HG03354 (cell line): Measurements from ENCODE around the gene TRMT61A.
A peak's percentile ranks its signal among the peaks of the same experiment; 100 is the strongest.

Source experiments
- ATAC-seq: cut with Tn5 transposase; IDR thresholded peaks from one replicate; pipeline ENCODE4 v1.9.1; 2021; ENCODE audit warnings: mild to moderate bottlenecking; ENCODE audit not compliant: unreplicated experiment, poor library complexity, severe bottlenecking

The TRMT61A gene

DNA sequence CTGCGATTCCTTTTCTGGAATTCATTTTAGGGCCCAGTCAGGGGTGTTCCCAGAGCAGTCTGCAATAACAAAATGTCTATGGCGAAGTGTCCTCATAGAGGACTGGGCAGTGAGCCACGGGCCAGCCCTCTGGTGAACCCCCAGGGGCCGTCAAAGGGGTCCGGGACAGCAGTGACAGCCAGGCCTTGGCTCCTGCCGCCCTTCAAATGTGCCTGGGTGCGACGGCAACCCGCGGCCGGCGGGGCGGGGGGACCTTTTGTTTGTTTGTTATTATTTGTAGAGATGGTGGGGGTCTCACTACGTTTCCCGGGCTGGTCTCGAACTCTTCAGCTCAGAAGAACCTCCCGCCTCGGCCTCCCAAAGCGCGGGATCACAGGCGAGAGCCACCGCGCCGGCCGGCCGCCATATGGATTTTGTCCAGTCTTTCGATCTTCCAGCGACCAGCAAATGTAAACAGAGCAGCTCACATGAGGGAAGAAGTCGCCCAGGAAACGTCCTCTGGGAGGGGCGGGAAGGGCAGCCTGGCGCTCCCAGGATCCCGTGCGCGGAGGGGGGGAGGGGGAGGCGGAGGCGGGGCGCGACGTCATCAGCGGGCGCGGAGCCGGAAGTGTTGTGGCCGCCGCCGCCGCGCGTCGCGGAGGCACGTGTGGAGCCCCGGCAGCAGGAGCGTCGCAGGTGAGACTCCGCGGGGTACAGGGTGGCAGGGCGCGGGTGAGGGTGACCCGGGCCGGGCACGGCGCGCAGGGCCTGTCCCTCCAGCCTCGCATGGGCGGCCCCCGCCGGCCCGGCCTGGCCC, at the start of gene TRMT61A:
Gene TRMT61A (plus strand): TSS at position 610 of the 796 bp plus-strand sequence. CDS start 783 bp downstream, outside the sequence.
- peak; percentile 51 for ATAC-seq

DNA sequence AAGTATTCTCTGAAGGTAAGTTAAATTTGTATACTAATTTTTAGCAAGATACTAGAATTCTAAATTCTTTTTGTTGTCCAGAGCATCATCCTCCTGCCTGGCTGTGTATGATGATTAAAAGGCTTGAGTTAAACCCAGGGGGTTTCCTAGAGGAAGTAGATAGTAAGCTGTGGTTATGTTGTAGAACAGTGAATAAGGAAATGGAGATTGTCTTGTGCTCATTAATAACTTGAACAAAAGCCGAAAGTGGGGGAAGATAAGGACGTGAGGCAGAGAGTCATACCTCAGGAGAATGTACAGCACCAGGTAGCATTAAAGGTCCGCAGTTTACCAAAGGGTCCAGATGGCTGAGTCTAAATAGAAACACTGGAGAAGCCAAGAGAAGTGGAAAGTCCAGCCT, 48.4 kb upstream of the TRMT61A start:
- peak; percentile 69 for ATAC-seq

DNA sequence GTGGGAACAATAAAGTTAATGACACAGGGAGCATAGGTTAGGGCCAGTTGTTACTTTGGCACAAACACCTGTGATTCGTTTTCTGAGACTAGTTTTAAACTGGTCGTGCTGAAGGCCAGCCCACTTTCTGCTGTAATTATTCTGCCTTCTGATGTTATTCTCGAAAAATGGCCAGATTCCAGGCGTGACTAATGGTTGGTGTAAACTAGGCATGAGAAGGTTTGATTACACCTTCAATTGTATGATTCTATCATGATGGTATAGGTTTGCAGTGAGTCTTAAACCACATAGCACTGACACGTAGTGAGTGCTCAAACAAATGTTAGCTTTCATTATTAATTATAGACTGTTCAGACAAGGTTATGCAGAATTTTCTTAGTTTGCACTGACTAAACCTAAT, 45.4 kb upstream of the TRMT61A start:
- no peak for ATAC-seq

DNA sequence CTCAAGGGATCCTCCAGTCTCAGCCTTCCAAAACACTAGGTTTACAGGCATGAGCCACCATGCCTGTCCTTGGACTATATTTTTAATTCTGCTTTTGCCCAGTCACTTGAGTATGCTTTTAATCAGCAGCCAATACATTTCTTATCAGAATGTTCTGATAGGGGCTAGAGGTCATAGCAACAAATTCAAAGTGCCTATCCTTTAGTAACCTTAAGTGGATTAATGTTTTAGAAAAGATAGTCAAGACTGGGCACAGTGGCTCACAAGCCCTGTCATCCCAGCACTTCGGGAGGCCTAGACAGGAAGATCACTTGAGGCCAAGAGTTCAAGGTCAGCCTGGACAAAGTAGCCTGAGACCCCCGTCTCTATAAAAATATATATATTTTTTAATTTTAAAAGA, 43.5 kb upstream of the TRMT61A start:
- ATAC-seq, result no peak

DNA sequence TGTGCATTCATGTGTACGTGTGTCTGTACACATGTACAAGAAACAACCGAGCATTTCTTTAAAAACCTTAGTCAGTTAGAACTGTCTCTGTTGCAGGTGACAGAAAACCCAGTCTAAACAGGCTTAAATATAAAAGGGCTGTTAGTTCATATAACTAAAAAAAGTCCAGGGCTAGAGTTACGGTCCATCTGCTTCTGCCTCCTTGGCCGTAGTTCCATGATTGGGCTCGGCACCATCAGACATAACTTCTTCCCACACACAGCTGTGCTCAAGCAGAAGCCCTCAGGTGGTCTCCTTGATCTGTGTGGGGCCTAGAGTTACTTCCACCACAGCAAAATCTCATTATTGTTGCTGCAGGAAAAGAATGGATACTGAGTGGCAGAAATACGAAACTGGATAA, 40.9 kb upstream of the TRMT61A start:
- no peak for ATAC-seq

DNA sequence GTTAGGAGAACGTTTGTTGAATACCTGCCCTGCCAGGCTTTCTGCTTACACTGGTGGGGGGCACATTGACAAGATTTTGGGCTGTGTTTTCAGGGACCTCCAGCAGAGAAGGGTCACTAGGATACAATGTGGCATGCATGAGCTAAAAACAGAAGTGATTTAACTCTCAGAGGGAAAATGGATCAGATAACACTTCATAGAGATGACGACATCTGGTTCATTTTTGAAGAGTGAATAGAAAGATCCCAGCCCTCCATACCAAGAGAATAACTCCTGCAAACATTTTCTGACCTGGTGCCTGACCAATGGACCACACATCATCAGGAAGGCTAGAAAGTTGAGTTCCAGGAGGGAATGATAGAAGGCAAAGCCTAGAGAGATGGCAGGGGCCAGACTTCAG, 40.0 kb upstream of the TRMT61A start:
- no peak for ATAC-seq

DNA sequence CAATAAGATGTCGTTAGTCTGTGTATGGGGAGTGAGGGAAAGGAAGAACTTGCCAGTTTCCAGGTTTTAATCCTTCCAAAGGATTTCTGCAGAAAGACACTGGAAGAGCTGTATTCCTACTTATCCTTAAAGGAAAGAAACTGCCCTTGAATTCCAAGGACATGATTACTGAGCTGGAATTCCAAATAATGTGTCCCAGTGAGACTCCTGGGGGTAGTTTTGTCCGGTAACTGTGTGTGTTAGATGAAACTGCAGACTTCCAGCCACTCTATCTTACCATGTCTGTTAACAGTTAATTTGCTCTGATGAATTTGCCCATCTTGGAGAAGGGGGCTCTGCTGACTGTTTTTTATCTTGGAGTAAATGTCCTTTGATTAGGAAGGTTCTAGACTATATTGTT, 39.4 kb upstream of the TRMT61A start:
- ATAC-seq, result no peak

DNA sequence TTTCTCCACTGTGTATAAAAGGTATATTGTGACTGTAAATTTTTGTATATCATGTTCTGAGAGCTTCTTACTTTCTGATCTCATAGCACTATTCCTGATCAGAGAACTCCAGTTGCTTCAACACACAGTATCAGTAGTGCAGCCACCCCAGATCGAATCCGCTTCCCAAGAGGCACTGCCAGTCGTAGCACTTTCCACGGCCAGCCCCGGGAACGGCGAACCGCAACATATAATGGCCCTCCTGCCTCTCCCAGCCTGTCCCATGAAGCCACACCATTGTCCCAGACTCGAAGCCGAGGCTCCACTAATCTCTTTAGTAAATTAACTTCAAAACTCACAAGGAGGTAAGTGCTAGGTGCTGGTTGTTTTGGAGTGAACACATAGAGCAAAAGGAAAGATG, 37.3 kb upstream of the TRMT61A start:
- no peak for ATAC-seq

DNA sequence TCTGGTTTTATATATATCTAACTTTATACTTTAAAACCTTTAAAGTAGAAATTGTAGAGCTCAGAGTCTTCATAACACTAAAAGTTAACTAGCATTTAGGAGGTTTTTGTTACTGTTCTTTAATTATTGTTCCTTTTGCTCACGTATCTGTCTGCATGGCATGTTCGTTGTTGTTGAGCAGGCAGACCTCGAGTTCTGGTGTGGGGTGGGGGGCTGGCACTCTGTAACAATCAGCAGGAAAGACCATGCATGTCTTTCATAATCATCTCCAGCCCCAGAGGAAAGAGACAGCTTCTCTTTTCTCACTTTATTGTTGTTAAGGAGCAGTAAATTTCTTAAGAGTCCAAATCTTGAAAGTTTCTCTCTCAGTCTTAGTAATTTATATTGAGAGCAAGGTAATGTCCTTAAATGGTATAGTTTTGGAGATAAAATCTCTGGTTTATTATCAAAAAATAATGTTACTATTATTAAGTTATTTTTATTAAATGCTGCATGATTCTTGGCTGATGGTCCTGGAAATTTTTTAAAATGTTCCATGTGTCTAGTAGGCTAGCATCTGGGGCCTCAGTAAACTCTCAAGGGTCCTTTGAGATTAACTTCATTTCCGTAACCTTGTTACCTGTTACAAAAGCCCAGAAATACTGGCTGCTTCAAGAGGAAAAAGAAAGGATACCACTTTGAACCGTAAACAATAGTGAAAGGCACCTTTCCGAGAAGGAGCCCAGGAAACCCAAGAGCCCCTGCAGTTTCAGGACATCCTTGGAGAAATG, 36.7 kb upstream of the TRMT61A start:
- ATAC-seq, result no peak

DNA sequence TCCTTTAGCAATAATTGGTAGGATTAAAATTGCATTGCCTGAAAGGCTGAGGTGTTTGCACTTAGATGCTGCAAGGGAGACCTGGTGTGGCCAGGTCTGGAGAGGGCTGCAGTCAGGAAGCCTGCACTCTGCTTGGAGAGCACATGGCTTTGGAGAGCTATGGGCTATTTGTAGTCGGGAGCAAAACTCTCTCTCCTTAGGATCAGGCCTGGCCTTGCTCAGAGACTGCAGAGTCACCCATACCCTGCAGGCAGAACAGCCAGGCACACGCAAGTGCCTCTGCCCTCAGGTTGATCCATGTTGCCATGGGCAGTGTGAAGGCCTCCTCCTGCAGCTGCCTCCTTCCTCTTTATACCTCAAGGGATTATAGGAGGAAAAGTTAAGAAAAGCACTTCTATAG, 33.1 kb upstream of the TRMT61A start:
- ATAC-seq, result no peak

DNA sequence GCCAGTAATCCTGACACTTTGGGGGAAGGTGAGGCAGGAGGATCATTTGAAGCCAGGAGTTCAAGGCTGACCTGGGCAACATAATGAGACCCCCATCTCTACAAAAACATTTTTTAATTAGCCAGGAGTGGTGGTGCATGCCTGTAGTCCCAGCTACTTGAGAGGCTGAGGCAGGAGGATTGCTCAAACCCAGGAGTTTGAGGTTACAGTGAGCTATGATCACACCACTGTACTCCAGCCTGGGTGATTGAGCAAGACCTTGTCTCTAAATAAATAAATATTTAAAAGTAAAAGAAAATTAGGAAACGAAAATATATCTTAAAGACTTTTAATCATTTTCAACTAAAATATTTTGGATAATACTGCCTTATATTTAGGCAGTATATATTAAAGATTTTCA, 32.2 kb upstream of the TRMT61A start:
- no peak for ATAC-seq

DNA sequence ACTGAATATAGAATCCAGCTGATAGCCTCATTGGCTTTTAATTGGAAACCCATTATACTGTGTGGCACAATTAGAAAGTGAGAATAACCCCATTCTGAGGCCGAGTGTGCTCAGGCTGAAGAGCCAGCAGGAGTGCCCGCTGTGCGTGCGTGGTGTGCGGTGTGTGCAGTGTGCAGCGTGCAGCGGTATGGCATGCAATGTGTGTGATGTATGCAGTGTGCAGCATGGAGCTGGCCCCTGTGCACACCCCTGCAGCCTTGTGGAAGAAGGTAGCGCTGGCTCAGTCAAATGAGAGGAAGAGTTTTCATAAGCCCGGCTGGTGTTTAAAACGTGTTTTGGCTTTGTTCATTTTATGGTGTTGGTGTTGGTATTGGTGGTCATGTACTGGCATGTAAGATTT, 29.3 kb upstream of the TRMT61A start:
- ATAC-seq, result no peak

DNA sequence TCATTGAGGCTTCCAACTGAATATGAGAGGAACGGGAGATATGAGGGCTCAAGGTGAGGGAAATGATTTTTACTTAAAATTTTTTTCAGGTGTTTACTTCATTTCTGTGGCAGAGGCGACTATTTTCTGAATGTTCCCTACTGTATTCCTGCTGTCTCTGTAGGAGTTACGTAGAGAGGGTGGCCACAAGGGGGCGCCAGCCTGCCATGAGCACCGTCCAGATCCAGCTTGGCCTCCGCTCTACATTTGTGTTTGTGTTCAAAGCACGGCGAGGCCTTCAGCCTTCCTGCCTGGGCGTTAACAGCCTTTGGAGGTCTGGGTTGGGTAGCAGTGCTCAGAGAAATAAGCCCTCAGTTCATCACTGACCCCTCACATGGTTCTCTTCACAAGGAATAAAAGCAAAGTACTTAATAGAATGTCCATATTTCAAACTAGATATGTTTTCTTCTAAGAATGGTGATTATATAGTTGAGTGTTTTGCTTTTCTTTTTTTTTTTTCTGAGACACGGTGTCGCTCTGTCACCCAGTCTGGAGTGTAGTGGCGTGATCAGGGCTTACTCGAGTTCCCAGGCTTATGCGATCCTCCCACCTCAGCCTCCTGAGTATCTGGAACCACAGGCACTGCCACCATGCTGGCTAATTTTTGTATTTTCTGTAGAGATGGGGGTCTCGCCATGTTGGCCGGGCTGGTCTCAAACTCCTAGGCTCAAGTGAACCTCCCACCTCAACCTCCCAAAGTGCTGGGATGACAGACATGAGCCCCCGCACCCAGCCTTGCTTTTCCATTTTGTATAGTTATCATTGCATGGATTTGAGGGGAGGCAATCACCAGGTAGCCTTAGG, 28.6 kb upstream of the TRMT61A start:
- ATAC-seq, result no peak

DNA sequence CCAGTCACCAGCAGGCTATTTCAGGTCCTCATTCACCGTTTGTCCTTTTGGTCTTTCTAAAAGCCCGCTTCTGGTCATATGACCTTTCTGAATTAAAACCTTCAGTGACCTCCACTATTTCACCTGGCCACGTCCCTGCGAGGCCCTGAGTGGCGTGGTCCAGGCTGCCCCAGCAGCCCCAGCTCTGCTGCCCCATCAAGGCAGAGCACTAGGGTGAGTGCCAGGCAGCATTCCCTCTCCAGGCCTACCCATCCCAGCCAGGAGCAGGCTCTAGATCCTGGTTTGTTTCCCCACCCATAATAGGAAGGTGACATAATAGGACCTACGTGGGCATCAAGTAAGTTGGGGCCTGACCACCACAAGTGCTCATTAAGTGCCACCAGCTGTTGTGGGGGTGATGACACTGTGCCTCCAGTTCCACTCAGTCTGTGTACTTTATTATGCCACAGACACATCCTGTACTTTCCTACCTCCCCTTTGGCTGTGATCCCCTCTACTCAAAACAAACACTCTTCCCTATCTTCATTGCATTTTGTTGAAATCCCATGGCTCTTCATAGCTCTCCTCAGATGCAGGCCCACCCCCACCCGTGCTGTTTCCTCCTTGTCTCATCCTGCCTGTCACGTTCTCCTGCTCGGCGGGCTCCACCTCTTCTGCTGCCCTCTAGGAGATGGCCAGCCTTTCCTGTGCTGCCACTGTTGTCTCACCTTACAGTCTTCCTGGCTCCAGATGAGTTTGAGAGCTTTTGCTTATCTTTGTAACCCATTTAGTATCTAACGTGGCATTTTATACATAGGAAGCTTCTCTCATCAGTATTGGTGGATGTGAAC, 27.7 kb upstream of the TRMT61A start:
- ATAC-seq, result no peak

DNA sequence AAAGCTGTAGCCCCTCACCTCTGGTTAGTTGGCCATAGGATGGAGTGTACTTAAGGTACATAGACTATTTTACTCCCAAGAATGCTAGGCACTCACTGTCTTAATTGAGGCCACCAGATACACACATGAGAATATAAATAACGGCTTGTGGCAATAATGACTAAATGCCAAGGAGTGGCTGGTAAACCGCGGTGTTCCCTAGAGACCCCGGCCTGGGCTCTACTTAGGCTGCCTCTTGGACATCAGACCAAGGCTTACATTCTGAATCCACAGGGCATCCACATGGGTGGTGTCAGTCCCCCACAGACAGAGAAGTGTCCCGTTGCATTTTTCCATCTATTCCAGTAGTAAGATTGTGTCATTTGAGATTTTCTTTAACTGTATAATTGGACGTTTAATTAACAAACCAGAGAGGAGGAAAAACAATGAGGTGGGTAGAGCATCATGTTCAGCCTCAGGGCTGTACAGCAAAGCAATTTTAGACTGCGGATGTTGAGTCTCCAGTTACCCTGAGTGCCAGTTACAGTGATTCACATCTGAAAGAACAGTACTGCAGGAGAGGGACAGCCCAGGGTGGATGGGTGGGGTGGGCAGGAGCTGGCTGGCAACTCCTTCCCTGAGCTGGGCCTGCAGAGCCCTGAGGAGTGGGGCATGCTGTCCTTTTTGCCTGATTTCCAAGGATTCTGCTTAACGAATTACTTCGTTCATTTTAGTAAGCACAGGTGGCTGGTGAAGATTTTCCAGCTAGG, 26.9 kb upstream of the TRMT61A start:
- ATAC-seq, result no peak

DNA sequence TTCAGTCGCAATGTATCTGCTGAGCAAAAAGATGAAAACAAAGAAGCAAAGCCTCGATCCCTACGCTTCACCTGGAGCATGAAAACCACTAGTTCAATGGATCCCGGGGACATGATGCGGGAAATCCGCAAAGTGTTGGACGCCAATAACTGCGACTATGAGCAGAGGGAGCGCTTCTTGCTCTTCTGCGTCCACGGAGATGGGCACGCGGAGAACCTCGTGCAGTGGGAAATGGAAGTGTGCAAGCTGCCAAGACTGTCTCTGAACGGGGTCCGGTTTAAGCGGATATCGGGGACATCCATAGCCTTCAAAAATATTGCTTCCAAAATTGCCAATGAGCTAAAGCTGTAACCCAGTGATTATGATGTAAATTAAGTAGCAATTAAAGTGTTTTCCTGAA, 26.1 kb upstream of the TRMT61A start:
- ATAC-seq, result no peak

DNA sequence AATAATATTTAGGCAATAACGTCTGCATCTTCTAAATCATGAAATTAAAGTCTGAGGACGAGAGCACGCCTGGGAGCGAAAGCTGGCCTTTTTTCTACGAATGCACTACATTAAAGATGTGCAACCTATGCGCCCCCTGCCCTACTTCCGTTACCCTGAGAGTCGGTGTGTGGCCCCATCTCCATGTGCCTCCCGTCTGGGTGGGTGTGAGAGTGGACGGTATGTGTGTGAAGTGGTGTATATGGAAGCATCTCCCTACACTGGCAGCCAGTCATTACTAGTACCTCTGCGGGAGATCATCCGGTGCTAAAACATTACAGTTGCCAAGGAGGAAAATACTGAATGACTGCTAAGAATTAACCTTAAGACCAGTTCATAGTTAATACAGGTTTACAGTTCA, 25.7 kb upstream of the TRMT61A start:
- no peak for ATAC-seq

DNA sequence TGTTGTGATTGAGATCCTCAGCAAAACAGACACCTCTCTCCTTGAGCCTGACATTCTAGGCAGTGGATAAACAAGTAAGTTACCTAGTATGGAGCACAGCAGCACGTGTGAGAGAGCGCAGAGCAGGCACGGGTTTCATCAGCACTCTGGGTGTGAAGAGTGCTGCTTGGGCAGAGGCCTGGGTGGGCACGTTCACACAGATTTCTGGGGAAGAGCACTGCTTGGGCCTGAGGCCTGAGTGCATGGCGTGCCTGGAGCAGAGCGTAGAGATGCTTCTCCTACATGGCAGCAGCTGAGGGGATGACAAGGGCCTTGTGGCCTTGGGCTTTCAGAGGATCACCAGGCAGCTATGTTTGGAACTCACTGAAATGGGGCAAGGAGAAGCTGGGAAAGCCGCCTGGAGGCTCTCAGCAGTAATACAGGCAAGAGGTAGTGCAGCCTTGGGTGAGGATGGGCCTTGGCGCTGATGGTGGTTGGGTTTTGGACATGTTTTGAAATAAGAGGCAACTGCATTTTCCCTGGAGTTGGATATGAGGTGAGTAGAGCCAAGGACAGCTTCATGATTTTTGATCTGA, 23.9 kb upstream of the TRMT61A start:
- no peak for ATAC-seq

DNA sequence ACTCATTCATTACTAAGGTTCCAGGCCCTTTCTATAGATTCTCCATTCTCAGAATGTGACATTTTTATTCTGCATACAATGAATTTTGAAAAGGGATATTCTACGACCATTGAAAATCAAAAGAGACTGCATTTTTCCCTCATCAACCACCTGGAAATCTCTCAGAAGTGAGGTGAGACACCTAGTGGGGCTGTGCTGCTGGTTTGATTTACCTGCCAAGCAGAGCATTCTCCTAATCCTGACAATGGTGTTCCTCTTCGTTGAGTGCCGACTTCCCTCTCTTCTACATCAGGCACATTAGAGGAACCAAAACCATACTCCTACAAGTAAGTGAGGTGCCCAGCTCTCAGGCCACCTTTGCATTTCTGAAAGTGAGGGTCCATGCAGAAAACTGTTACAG, 21.2 kb upstream of the TRMT61A start:
- no peak for ATAC-seq
